OCI-LY7 (cell line): ENCODE results near the gene TBX15. TPM values are rescaled to one million over a fixed set of nuclear protein-coding genes. Genes with fewer than 3 reads are reported as not detected.

Experiments used
- BruUV-seq: library from RNA; stranded (reverse); fragments of 400-500 nt; replicated peaks from 2 replicates; lab custom pipeline; 2021; lab: Mats Ljungman, UMichigan
- CTCF ChIA-PET: fragments of 300-600 bp; sonication (Branson Sonifier 250); formaldehyde crosslinking; loops from one replicate; lab custom pipeline; 2022; ENCODE audit warnings: antibody characterized with exemption; ENCODE audit not compliant: unreplicated experiment; lab: Charles Lee
- POLR2A ChIA-PET: fragments of 300-600 bp; sonication (Branson Sonifier 250); formaldehyde crosslinking; loops from one replicate; lab custom pipeline; 2022; ENCODE audit warnings: antibody characterized with exemption; lab: Charles Lee
- DNase-seq: peaks from one replicate; pipeline ENCODE4 v3.0.0-alpha.2; 2015; ENCODE audit warnings: low spot score
- H2AFZ ChIP-seq: fragments of 200-600 bp; sonication (generic), shearing (Covaris generic); 2 replicates; pipeline ENCODE4 v1.6.1; 2014; ENCODE audit warnings: mild to moderate bottlenecking, antibody characterized with exemption, low read length, moderate library complexity
- H3K27ac ChIP-seq: fragments of 200-600 bp; sonication (generic); 2 replicates; pipeline ENCODE4 v1.5.1; 2014; ENCODE audit warnings: mixed run types, low read depth, mild to moderate bottlenecking, moderate library complexity, low read length, inconsistent platforms; ENCODE audit not compliant: poor library complexity, severe bottlenecking
- H3K36me3 ChIP-seq: fragments of 200-600 bp; sonication (generic); 2 replicates; pipeline ENCODE4 v1.6.1; 2014; ENCODE audit warnings: mild to moderate bottlenecking, antibody characterized with exemption, low read length, moderate library complexity, mixed read lengths; ENCODE audit not compliant: insufficient read depth
- H3K4me1 ChIP-seq: fragments of 200-600 bp; sonication (generic); 2 replicates; pipeline ENCODE4 v1.5.1; 2014; ENCODE audit warnings: mild to moderate bottlenecking, low read length; ENCODE audit not compliant: insufficient read depth, poor library complexity, severe bottlenecking
- H3K4me2 ChIP-seq: fragments of 200-600 bp; sonication (generic); 2 replicates; pipeline ENCODE4 v1.6.1; 2014; ENCODE audit warnings: mild to moderate bottlenecking, low read length
- H3K4me3 ChIP-seq: fragments of 200-600 bp; sonication (generic); 2 replicates; pipeline ENCODE4 v1.5.1; 2014; ENCODE audit warnings: mild to moderate bottlenecking, low read depth, low read length; ENCODE audit not compliant: poor library complexity, severe bottlenecking
- H3K79me2 ChIP-seq: fragments of 200-600 bp; sonication (generic); 2 replicates; pipeline ENCODE4 v1.6.1; 2016; ENCODE audit warnings: low read depth, mild to moderate bottlenecking, low read length, moderate library complexity, mixed read lengths; ENCODE audit not compliant: insufficient read depth
- H3K9me2 ChIP-seq: fragments of 200-600 bp; sonication (generic); 2 replicates; pipeline ENCODE4 v1.6.1; 2016; ENCODE audit warnings: mild to moderate bottlenecking, low read length, mixed read lengths; ENCODE audit not compliant: insufficient read depth
- H3K9me3 ChIP-seq: fragments of 200-600 bp; sonication (generic); 2 replicates; pipeline ENCODE4 v1.6.1; 2014; ENCODE audit warnings: mild to moderate bottlenecking, mixed run types, low read length, mixed read lengths
- H4K20me1 ChIP-seq: fragments of 200-600 bp; sonication (generic); 2 replicates; pipeline ENCODE4 v1.6.1; 2014; ENCODE audit warnings: mild to moderate bottlenecking, antibody characterized with exemption, low read length, moderate library complexity, mixed read lengths; ENCODE audit not compliant: insufficient read depth
- CTCF ChIP-seq: fragments of 200-600 bp; sonication (generic); conservative IDR thresholded peaks from 2 replicates; pipeline ENCODE4 v1.5.1; 2014; ENCODE audit warnings: mild to moderate bottlenecking, antibody characterized with exemption, low read length, moderate library complexity, mixed read lengths
- EZH2phosphoT487 ChIP-seq: fragments of 200-600 bp; sonication (generic); IDR thresholded peaks from 2 replicates; pipeline ENCODE4 v1.6.1; 2018; ENCODE audit warnings: low read depth, borderline replicate concordance, mild to moderate bottlenecking, mixed run types, antibody characterized with exemption, low read length, moderate library complexity, mixed read lengths
- intact Hi-C: fragments of 100-400 bp; cut with micrococcal nuclease; formaldehyde crosslinking; loops from one replicate; pipeline ENCODE4 v1.10.0; 2022; ENCODE audit not compliant: unreplicated experiment
- total RNA-seq, 2 experiments: library from RNA; depleted of rRNA in 1 of 2; stranded (reverse); fragments of >200 nt in 1 of 2; shearing (Covaris generic) in 1 of 2; gene quantifications; 2 replicates each; pipeline ENCODE4 v1.2.3, GENCODE V29; 2014 to 2022

Gene TBX15
- total RNA-seq, 2 experiments from 2014 or later: 0.22 TPM; not detected in 1

- no TSS peak for BruUV-seq
- intact Hi-C loops: no loop called here
Observed at GRCh38 chr1:118983558-118984041, 4.5 kb downstream of the TBX15 start.

GRCh38 chr1:118982821-118983557, 5.2 kb downstream of the TBX15 start:
- intact Hi-C loops: no loop called here
- DNase-seq: no peak
- CTCF ChIA-PET: no interaction called here
- Histone ChIP-seq H3K9me3 (no peaks in the 10 kb centered on the region), H3K27ac (no peak overlapping the region), H3K4me2 (no peak overlapping the region), H4K20me1 (no peaks in the 10 kb centered on the region), H3K9me2 (no peaks in the 10 kb centered on the region), H3K4me1 (no peaks in the 10 kb centered on the region), H2AFZ (no peak overlapping the region), H3K79me2 (no peaks in the 10 kb centered on the region), H3K36me3 (no peaks in the 10 kb centered on the region), H3K4me3 (no peak overlapping the region)
- POLR2A ChIA-PET: no interaction called here
- no TSS peak for BruUV-seq
- TF ChIP-seq CTCF: no peak
- TF ChIP-seq EZH2phosphoT487: no peak

More at GRCh38 chr1:118983558-118984041, 4.5 kb downstream of the TBX15 start:
- Histone ChIP-seq H3K79me2 (no peaks in the 10 kb centered on the region), H3K9me2 (no peaks in the 10 kb centered on the region), H4K20me1 (no peaks in the 10 kb centered on the region), H3K4me3 (no peak overlapping the region), H3K4me1 (no peaks in the 10 kb centered on the region), H3K27ac (no peak overlapping the region), H2AFZ (no peak overlapping the region), H3K4me2 (no peak overlapping the region), H3K36me3 (no peaks in the 10 kb centered on the region), H3K9me3 (no peaks in the 10 kb centered on the region)
- POLR2A ChIA-PET: no interaction called here
- TF ChIP-seq EZH2phosphoT487: no peak
- no peak for TF ChIP-seq CTCF
- no peak for DNase-seq
- CTCF ChIA-PET: no interaction called here

DNA sequence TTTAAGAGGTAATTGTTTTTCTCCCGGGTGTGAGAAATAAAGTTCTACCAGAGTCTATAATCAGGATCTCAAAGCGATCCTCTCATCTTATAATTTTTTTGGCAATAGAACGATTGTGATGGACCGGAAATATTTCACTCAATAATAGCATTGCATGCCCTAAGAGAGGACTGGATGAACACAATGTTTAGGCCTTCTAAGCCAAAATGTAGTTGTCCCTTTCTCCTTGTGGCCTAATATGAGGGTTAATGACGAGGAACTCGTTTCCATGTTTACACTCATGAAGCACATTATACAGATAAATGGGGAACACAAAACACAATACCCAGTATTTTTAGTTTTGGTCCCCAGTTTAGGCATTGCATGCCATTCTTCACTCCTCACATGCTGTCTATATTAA, 5.9 kb downstream of the TBX15 start:
- Histone ChIP-seq H3K27ac (no peak overlapping the region), H3K4me3 (no peak overlapping the region), H3K9me3 (no peaks in the 10 kb centered on the region), H3K9me2 (no peaks in the 10 kb centered on the region), H3K79me2 (no peaks in the 10 kb centered on the region), H3K36me3 (no peaks in the 10 kb centered on the region), H2AFZ (no peak overlapping the region), H4K20me1 (no peaks in the 10 kb centered on the region), H3K4me2 (no peak overlapping the region), H3K4me1 (no peaks in the 10 kb centered on the region)
- no peak for DNase-seq
- TF ChIP-seq CTCF: no peak
- TF ChIP-seq EZH2phosphoT487: no peak
- ChIA-PET POLR2A (no interaction called here), CTCF (no interaction called here)
- intact Hi-C loops: no loop called here
- no TSS peak for BruUV-seq
